ENCODE measurements around the gene LRTM2.

Gene LRTM2

GRCh38 chr12:1834186-1834925 lies 14.0 kb downstream of the LRTM2 start:
- no peak for DNase-seq (ENCODE audit: low spot score)
- TF ChIP-seq, protein P1, sequence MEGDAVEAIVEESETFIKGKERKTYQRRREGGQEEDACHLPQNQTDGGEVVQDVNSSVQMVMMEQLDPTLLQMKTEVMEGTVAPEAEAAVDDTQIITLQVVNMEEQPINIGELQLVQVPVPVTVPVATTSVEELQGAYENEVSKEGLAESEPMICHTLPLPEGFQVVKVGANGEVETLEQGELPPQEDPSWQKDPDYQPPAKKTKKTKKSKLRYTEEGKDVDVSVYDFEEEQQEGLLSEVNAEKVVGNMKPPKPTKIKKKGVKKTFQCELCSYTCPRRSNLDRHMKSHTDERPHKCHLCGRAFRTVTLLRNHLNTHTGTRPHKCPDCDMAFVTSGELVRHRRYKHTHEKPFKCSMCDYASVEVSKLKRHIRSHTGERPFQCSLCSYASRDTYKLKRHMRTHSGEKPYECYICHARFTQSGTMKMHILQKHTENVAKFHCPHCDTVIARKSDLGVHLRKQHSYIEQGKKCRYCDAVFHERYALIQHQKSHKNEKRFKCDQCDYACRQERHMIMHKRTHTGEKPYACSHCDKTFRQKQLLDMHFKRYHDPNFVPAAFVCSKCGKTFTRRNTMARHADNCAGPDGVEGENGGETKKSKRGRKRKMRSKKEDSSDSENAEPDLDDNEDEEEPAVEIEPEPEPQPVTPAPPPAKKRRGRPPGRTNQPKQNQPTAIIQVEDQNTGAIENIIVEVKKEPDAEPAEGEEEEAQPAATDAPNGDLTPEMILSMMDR (IDR thresholded peaks at IDR 0.05; ENCODE audit: extremely low read depth, missing control alignments) = no peak

DNA sequence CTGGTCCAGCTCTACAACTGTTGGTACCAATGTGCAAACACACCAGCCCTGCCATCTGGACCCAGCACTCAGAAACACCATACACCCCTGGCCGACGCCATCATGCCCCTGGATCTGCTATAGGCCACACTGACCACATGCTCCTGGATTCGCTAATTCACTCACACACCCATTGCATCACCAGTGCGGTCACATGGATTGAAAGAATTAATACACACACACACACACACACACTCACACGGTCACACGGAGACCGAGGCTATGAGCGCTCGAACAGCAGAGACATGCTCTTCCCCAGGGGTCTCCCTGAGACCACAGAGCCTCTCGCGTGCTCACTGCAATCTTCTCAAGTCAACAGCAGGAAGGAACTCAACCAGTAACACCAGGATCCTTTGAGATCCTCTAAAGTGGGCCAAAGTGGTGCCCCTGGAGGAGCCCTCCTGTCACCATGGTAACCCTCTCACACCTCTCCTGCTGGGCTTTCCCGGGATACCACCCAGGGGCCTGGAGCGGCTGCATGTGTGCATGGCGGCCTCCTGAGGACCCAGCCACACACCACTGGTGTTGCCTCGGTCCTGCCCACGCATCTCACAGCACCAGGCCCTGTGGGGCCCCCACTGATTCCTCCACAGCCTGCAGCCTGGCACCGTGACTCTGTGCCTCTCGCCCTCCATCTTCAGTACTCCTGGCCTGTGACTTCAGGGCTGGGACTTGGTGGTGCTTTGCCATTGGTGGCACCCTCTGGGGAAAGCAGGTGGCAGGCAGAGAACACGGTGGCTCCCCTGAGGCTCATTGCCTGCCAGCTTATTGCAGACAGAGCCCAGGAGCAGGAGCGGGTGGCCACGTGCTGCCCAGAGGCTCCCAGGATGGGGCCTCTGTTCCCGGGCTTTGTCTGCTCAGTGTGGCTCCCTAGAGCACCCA lies 15.1 kb downstream of the LRTM2 start:
- DNase-seq (ENCODE audit: low spot score) = no peak
- TF ChIP-seq, protein P1 (IDR thresholded peaks at IDR 0.05; ENCODE audit: extremely low read depth, missing control alignments) = no peak

GRCh38 chr12:1836241-1836803 lies 16.0 kb downstream of the LRTM2 start:
- TF ChIP-seq, protein P1 (IDR thresholded peaks at IDR 0.05; ENCODE audit: extremely low read depth, missing control alignments) = no peak
- no peak for DNase-seq (ENCODE audit: low spot score)

GRCh38 chr12:1836854-1837421 lies 16.6 kb downstream of the LRTM2 start:
- DNase-seq (ENCODE audit: low spot score) = no peak
- TF ChIP-seq, protein P1 (IDR thresholded peaks at IDR 0.05; ENCODE audit: extremely low read depth, missing control alignments) = no peak

- DNase-seq (ENCODE audit: low spot score) = no peak
These were observed 17.3 kb downstream of the LRTM2 start for GRCh38 chr12:1837541-1838204.

DNA sequence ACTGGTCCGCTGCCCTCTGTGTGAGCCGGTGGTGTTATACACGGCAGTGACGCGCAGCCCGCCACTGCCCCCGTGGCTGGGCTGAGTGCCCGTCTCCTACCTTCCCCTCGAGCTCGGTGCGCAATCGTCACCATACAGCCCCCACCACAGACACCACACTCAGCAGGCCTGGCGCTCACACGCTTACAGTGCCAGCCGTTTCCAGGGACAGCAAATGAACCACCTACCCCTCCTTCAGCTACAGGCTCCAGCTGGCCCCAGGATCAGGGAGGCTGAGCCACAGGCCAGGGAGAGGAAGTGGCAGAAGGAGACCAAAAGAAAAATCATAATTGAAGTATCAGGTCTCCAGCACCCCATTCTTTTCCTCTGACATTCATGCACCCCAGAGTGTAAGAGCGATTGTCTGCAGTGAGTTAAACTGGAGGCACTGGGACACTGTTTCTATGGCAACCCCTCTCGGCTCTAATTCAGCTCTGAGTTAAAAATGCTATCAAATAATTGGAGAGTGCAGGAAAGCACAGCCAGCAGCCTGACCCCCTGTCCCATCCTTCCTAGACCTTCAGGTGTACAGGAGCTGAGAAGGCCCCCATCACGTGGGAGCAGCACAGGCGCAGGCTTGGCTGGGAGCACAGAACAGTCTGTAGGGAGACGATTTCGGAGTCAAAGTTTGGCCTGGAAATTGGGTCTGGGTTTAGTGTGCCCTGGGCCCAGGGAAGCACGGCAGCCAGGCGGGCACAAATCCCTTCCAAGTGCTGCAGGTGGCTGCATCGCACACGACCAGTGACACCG lies 18.0 kb downstream of the LRTM2 start:
- TF ChIP-seq, protein P1 (IDR thresholded peaks at IDR 0.05; ENCODE audit: extremely low read depth, missing control alignments) = no peak
- DNase-seq (ENCODE audit: low spot score) = no peak

More at GRCh38 chr12:1837541-1838204, 17.3 kb downstream of the LRTM2 start:
- TF ChIP-seq, protein P1 (IDR thresholded peaks at IDR 0.05; ENCODE audit: extremely low read depth, missing control alignments) = no peak
